GM18951 (cell line): ENCODE data around the gene S100A3.

Experiments used
- POLR2A ChIP-seq: IDR thresholded peaks from 4 replicates; pipeline ENCODE4 v1.6.1; 2011; ENCODE audit warnings: mild to moderate bottlenecking; ENCODE audit not compliant: insufficient read length, insufficient read depth; ENCODE audit errors: extremely low read depth
- in situ Hi-C: fragments of 300-500 bp; cut with MboI; formaldehyde crosslinking; loops from one replicate; pipeline ENCODE4 v1.12.0; 2022; ENCODE audit warnings: low sequenced_read_pairs, mixed read lengths, inconsistent platforms; ENCODE audit not compliant: unreplicated experiment

The S100A3 gene

DNA sequence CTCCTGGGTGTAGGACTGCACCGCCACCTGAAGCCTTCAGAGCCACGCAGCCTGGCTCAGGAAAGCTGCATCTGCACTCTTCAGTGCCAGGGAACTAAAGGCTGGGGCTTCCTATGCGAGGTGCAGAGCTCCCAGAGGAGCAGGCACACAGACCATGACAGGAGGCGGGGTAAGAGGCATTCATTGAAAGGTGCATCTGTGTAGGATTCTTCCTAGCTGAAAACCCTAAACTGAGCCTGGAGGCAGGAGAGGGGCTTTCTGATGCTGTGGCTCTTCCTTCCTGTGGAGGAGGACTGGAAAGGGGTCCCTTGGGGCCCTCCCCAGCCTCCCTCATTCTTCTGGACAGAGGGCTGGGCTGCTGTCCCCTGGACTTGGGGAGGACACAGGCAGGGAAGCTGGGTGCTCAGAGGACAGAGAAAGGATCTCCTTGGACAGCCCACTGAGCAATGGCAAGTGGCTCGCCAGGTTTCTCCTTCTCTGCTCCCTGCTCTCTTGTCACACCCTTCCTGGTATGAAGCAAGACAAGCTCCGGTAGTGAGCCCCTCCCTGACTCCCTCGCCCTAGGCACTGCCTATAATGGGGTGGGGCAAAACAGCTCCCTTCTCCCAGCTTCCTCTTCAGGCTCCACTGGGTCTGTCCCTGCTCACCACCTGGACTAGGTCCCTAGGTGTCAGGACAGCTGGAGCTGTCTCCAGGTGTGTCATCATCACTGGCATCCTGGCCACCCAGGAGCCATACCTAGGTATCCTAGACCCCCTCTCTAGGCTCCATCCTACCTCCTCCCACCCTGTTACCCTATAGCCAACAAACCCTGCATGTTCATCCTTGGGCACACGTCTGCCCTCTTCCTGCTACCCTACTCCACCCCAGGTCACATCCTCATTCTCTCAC lies 33.3 kb downstream of the S100A3 start:
- in situ Hi-C loops, result loop anchor here (5.0 to 25.0 kb wide), 2 partner anchors 42 to 472 kb away; partner anchors contain the start of genes JTB, RAB13 and RPS27
- TF ChIP-seq POLR2A, result no peak

DNA sequence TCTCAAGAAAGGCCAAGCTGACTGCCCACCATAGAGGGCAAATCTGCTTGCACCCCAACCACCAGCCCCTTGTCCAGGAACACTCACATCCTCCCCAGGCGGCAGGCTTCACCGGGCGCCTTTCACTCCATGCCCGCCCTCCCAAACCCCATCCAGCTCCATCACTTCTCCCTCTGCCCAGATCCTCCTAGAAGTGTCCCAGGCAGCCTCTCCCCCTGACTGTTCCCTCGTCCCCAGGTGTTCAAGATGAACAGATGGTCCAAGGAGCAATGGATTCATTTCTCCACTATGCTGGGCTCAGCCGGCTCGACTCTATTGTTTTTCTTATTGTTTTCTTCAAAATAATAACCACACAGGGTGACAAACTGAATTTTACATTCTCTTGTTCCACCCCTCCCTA lies 35.4 kb downstream of the S100A3 start:
- no peak for TF ChIP-seq POLR2A
- in situ Hi-C loops, result loop anchor here (25.0 kb wide), 1 partner anchor 474 kb away; the partner anchor contains the start of genes JTB, RAB13 and RPS27

DNA sequence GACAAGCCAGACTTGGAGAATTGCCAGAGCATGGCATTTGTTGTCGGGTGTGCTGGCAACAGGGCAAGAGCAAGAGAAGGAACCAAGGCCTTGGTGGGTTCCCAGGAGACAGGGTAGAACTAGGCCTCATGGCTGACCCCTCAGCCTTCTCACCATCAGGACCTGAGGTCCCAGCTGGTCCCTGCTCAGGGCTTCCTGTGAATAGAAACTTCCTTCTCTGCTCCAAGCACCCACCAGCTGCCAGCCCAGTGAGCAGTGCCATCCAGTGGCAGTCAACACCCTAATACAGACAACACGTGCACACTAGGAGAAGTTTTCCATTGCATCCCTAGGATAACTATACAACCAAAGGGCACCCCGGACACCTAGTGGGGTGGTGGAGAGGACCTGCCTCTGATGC lies 36.0 kb downstream of the S100A3 start:
- TF ChIP-seq POLR2A, result no peak
- in situ Hi-C loops, result loop anchor here (25.0 kb wide), 1 partner anchor 474 kb away; the partner anchor contains the start of genes JTB, RAB13 and RPS27

DNA sequence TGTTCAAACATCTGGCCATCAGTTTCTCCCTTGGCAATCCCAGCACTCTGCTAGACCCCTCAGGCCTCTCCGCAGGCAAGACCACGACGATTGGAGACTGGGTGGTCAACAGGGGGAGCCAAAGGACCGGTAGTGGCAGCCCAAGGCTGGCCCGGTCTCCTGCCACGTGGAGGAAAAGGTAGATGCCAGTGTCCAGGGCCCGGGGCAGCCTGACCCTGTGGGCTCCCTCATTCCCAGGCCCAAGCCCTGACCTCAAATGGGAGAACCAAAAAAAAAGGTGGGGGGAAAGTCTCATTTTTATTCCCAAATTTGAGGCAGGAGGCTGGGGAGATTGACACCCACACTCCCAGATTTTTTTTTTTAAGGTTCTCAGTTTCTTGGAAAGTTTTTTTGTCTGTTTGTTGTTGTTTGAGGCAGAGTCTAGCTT lies 38.1 kb downstream of the S100A3 start:
- in situ Hi-C loops, result loop anchor here (25.0 kb wide), 1 partner anchor 476 kb away; the partner anchor contains the start of genes JTB, RAB13 and RPS27
- no peak for TF ChIP-seq POLR2A

DNA sequence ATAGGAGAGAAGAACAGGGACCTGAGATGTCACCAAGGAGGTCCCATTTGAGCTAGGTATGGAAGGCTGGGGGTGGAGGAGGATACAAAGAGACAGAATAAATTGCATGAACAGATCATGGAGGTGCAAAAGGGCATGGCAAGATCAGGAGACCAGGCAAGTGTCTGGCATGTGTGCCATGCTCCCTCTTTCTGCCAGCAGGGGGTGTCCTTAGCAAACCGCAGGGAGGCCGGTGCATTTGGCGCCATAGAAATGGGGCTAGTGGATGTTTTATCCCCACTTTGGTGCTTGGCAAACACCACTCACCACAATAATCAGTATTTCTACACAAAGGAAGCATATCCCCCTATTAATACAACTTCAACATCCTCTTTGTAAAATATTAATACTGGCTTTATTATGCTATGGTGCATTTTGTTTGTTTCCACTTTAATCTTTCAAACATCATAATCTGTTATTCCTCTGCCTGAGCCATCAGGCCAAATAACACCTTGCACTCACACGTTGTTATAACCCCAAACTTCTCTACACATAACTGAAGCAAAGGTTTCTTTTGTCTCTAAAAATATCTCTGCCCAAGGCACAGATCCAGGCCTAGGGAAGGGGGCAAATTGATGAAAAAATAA lies 39.2 kb downstream of the S100A3 start:
- no peak for TF ChIP-seq POLR2A
- in situ Hi-C loops, result loop anchor here (25.0 kb wide), 1 partner anchor 477 kb away; the partner anchor contains the start of genes JTB, RAB13 and RPS27

DNA sequence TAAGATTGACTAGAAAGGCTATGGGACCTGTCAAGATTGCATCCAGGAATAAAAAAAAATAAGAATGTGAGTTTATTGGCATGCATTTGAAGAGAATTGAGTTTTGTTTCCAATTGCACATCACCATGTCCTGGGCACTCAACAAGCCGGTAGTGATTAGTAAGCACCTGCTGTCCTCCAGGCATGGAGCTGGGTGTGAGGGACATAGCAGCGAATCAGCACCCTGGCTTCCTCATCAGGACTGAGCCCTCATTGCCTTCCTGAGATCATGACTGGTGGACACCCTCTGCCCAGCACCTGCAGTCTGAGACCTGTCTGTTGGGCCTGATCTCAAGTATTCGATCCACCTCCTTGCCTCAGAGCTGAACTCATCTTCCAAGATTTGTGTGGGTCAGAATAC lies 40.0 kb downstream of the S100A3 start:
- TF ChIP-seq POLR2A, result no peak
- in situ Hi-C loops, result loop anchor here (25.0 kb wide), 1 partner anchor 478 kb away; the partner anchor contains the start of genes JTB, RAB13 and RPS27

DNA sequence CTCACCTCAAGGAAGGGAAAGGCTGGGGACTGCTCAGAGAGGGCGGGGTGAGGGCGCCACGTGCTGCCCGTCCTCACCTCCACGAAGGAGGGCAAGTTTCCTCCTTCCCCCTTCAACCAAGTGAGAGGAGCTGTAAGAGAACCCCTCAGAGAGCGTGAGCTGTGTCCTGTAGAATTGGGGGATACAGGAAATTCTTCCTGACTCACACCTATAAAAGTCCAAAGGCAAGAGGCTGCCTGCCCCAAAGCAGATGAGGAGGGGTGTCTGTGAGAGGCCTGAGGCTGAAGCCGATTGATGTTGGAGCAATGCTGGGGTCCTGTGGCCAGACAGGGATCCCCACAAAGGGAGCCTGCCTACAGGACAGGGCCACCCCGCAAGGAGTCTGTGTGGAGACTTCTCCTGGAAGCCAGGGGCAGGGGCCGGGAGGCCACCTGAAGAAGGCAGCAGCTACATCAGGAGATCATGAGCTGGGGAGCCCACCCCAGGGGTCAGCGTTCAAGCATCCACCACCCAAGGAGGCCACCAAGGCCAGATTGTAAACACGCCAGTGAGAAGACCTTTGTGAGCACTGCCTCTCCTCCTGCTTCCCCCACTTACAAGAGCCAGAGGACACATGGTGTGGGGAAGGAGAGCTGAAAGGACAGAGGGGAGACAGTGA lies 41.0 kb downstream of the S100A3 start:
- TF ChIP-seq POLR2A, result no peak
- in situ Hi-C loops, result loop anchor here (25.0 kb wide), 1 partner anchor 479 kb away; the partner anchor contains the start of genes JTB, RAB13 and RPS27

DNA sequence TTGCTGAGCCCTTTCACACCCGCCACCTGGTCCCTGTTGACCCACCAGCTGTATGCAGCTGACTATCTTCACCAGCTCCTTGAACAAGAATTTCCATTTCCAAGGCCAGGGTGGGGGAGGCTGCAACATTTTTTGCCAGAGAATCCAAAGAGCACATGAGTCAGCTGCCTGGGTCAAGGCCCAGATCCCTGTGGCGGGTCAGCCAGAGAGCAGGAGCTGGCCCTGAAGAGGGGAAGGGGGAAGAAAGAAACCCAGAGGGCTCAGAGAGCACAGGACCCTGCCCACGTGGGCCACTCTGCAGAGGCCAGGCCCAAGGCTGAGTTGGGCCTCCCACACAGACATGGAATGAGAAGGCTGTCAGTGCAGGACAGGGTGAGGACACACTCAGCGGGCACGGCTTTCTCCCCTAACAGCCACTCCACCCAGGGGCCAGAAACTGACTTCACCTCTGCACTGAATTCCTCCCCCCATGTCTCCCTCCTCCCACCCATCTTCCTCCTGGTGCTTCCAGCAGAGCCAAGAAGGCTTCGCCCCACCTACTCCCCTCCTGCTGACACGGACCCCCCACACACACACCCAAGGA lies 42.1 kb downstream of the S100A3 start:
- TF ChIP-seq POLR2A, result no peak

DNA sequence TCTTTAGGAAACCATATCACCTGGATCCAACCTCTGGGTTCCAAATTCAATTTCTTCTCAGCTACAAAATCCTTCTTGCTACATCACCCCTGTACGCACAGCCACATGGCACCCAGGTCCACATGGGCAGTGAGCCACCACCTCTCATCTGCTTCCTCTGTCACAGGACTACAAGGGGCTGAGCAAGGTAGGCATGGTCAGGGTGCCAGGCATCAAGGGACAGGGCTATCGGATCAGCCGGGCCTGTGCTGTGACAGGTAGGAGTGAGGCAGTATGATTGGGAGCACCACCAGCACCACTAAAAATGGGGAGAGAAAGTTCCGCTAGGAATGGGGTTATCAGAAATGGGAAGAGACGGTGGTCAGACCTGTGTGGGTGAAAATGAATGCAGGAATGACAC lies 42.7 kb downstream of the S100A3 start:
- in situ Hi-C loops, result loop anchor here (25.0 kb wide), 1 partner anchor 481 kb away; the partner anchor contains the start of genes JTB, RAB13 and RPS27

More for the DNA sequence above, 42.1 kb downstream of the S100A3 start:
- in situ Hi-C loops, result loop anchor here (25.0 kb wide), 1 partner anchor 480 kb away; the partner anchor contains the start of genes JTB, RAB13 and RPS27

DNA sequence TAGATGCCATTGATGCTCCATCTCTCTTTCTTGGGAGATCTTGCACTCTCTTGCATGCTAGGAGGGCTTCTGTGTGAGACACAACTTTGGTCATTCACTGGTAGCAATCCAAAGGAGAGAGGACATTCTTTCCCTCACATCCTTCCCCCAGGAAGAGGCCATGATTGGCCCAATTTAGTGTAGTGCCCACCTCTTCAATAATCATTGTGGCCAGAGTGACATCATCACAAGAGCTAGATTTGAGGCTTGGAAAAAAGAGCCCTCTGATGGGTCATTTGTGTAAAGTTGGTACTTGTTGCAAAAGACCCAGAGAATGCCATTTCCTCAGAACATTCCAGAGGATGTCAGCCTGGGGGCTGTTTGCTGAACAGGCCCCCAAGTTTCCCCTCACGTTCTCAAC lies 43.5 kb downstream of the S100A3 start:
- no peak for TF ChIP-seq POLR2A
- in situ Hi-C loops, result loop anchor here (25.0 kb wide), 1 partner anchor 482 kb away; the partner anchor contains the start of genes JTB, RAB13 and RPS27

More for the DNA sequence above, 42.7 kb downstream of the S100A3 start:
- no peak for TF ChIP-seq POLR2A

DNA sequence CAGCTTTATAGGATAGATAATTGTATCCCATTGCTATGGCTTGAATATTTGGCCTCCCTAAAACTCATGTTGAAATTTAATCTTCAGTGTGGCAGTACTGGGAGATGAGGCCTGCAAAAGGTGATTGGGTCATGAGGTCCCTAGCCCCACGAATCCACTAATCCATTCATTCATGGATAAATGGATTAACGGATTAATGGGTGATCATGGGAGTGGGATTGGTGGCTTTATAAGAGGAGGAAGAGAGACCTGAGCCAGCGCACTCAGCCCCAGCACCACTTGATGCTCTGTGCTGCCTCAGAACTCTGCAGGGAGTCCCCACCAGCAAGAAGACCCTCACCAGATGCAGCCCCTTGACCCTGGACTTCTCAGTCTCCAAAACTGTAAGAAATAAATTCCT lies 45.3 kb downstream of the S100A3 start:
- in situ Hi-C loops, result loop anchor here (25.0 kb wide), 1 partner anchor 484 kb away; the partner anchor contains the start of genes JTB, RAB13 and RPS27
- TF ChIP-seq POLR2A, result no peak

DNA sequence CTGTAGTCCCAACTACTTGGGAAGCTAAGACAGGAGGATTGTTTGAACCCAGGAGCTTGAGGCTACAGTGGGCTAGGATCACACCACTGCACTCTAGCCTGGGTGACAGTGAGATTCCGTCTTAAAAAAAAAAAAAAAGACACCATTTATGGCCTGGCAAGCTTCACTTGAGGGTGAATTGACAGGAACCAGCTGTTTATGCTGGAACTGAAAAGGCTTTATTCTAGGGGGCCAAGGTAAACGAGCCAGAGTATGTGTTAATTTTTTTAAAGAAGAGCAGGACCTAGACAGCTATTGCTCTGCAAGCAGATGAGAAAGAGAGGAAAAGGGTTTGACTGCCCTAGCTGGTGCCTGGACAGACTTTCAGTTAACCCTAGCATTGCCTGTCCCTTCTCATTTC lies 50.3 kb downstream of the S100A3 start:
- in situ Hi-C loops, result no loop called here
- no peak for TF ChIP-seq POLR2A
